ENCODE results near the gene TFDP2. TPM values are rescaled to one million over a fixed set of nuclear protein-coding genes. Genes with fewer than 3 reads are reported as not detected.

Gene TFDP2
- total RNA-seq, 1 experiment from 2014 or later, result 55.4 TPM

- TF ChIP-seq, protein P1, sequence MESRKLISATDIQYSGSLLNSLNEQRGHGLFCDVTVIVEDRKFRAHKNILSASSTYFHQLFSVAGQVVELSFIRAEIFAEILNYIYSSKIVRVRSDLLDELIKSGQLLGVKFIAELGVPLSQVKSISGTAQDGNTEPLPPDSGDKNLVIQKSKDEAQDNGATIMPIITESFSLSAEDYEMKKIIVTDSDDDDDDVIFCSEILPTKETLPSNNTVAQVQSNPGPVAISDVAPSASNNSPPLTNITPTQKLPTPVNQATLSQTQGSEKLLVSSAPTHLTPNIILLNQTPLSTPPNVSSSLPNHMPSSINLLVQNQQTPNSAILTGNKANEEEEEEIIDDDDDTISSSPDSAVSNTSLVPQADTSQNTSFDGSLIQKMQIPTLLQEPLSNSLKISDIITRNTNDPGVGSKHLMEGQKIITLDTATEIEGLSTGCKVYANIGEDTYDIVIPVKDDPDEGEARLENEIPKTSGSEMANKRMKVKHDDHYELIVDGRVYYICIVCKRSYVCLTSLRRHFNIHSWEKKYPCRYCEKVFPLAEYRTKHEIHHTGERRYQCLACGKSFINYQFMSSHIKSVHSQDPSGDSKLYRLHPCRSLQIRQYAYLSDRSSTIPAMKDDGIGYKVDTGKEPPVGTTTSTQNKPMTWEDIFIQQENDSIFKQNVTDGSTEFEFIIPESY (IDR thresholded peaks at IDR 0.05; ENCODE audit: extremely low read depth, insufficient replicate concordance, low read length), result no peak
- no peak for TF ChIP-seq ZFX (IDR thresholded peaks at IDR 0.05)
- no peak for TF ChIP-seq EGR1 (IDR thresholded peaks at IDR 0.05; ENCODE audit: low read depth)
- TF ChIP-seq MAX (IDR thresholded peaks at IDR 0.05), result no peak
- TF ChIP-seq ELF1 (IDR thresholded peaks at IDR 0.05; ENCODE audit: borderline replicate concordance, low read depth), result no peak
- no peak for TF ChIP-seq POLR2AphosphoS5 (IDR thresholded peaks at IDR 0.05; ENCODE audit: low read depth, low read length)
- TF ChIP-seq SP1 (IDR thresholded peaks at IDR 0.05; ENCODE audit: low read depth), result no peak
- TF ChIP-seq, protein P2, sequence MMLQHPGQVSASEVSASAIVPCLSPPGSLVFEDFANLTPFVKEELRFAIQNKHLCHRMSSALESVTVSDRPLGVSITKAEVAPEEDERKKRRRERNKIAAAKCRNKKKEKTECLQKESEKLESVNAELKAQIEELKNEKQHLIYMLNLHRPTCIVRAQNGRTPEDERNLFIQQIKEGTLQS (IDR thresholded peaks at IDR 0.05), result no peak
- TF ChIP-seq TCF7L2 (IDR thresholded peaks at IDR 0.05; ENCODE audit: borderline replicate concordance, extremely low read depth, insufficient read depth, insufficient read length), result no peak
- TF ChIP-seq EZH2phosphoT487 (IDR thresholded peaks at IDR 0.05; ENCODE audit: borderline replicate concordance), result no peak
Measured at GRCh38 chr3:141915016-141915415, 234.3 kb downstream of the TFDP2 start (continued).

- Histone ChIP-seq H3K4me3 (replicated peaks in 1 of 2; ENCODE audit: low read depth in 1 of 2, low read length in 2 of 2) (no peak overlapping the region), H2AFZ (ENCODE audit: low read depth, low read length, poor library complexity, severe bottlenecking) (no peak overlapping the region), H3K79me2 (ENCODE audit: insufficient read depth, low read length) (peaks cover 28% of the 10 kb centered on the region; the same call in 1 of the 2 replicates), H3K9ac (ENCODE audit: low read length) (no peak overlapping the region), H3K4me1 (ENCODE audit: control insufficient read depth in 1 of 2, insufficient read depth in 2 of 2, low read length in 2 of 2) (no peaks in the 10 kb centered on the region), H3K27ac (ENCODE audit: low read depth, low read length) (no peak overlapping the region), H3K9me3 (ENCODE audit: control insufficient read depth in 1 of 2, insufficient read depth in 1 of 2, low read depth in 1 of 2, low read length in 2 of 2) (no peaks in the 10 kb centered on the region), H4K20me1 (ENCODE audit: insufficient read depth) (no peaks in the 10 kb centered on the region), H3K36me3 (ENCODE audit: control insufficient read depth in 1 of 2, insufficient read depth in 2 of 2, low read length in 2 of 2) (peaks cover 45 to 46% of the 10 kb centered on the region in 2 experiments; a peak in 3 of 4 replicates), H3K9me2 (ENCODE audit: insufficient read depth) (no peaks in the 10 kb centered on the region), H3K27me3 (ENCODE audit: insufficient read depth, low read length) (no peaks in the 10 kb centered on the region), H3K4me2 (ENCODE audit: low read length) (no peak overlapping the region)
- TF ChIP-seq YY1 (IDR thresholded peaks at IDR 0.05; ENCODE audit: extremely low read depth, insufficient replicate concordance, low read depth, low read length) (no peak), ELF1 (IDR thresholded peaks at IDR 0.05; ENCODE audit: borderline replicate concordance, low read depth) (no peak), SRF (IDR thresholded peaks at IDR 0.05; ENCODE audit: low read depth) (no peak), SIN3A (IDR thresholded peaks at IDR 0.05; ENCODE audit: low read depth) (no peak), POLR2AphosphoS5 (IDR thresholded peaks at IDR 0.05; ENCODE audit: low read depth, low read length) (no peak)
- BruUV-seq (replicated peaks), result no TSS peak
- intact Hi-C loops (cut with micrococcal nuclease), result loop anchor here (5.0 to 10.0 kb wide), 2 partner anchors 270 to 337 kb away; no protein-coding TSS in a partner anchor
- ChIA-PET POLR2A (no interaction called here), RAD21 (ENCODE audit: low non-redundant PET in 1 of 2, low total read pairs in 2 of 2, uncharacterized antibody in 2 of 2, unreplicated experiment in 2 of 2) (no interaction called here), CTCF (interaction anchor here (1.2 to 1.3 kb wide), 2 partner anchors 14 to 354 kb away, joined by 3 read pairs; no protein-coding TSS in a partner anchor)
- DNase-seq (ENCODE audit: low read depth, low spot score), result no peak
- ATAC-seq, result no peak
Measured at GRCh38 chr3:141914311-141914710, 235.0 kb downstream of the TFDP2 start.

Measured in HCT116 (cell line).